Measurements from ENCODE around the gene PPP1R13B.
"Not testable (repeated sequence)": the region's sequence is repeated elsewhere in the genome, so short reads cannot be mapped to it uniquely, and the experiment has no call there.

The PPP1R13B gene

GRCh38 chr14:103830511-103831270, 16.7 kb downstream of the PPP1R13B start:
- no peak for DNase-seq

GRCh38 chr14:103828315-103828967, 18.9 kb downstream of the PPP1R13B start:
- no peak for DNase-seq

GRCh38 chr14:103825101-103825500, 22.3 kb downstream of the PPP1R13B start:
- DNase-seq, result no peak

GRCh38 chr14:103820908-103821307, 26.5 kb downstream of the PPP1R13B start:
- DNase-seq, result no peak

GRCh38 chr14:103820382-103820781, 27.0 kb downstream of the PPP1R13B start:
- DNase-seq, result no peak

- peak in 1 of 2 experiments; percentile 48 for DNase-seq
Measured at GRCh38 chr14:103819503-103820307, 27.7 kb downstream of the PPP1R13B start.

GRCh38 chr14:103818870-103819269, 28.5 kb downstream of the PPP1R13B start:
- DNase-seq, result no peak

- no peak for DNase-seq
Measured at GRCh38 chr14:103818422-103818821, 29.0 kb downstream of the PPP1R13B start.

GRCh38 chr14:103817595-103817994, 29.8 kb downstream of the PPP1R13B start:
- no peak for DNase-seq

- no peak for DNase-seq
Measured at GRCh38 chr14:103816991-103817390, 30.4 kb downstream of the PPP1R13B start.

- DNase-seq, result no peak
Measured at GRCh38 chr14:103815253-103815652, 32.1 kb downstream of the PPP1R13B start.

- no peak for DNase-seq
Measured at GRCh38 chr14:103811189-103811588, 36.2 kb downstream of the PPP1R13B start.

GRCh38 chr14:103808403-103809001, 38.9 kb downstream of the PPP1R13B start:
- peak; percentile 36 to 56 for DNase-seq

- no peak for DNase-seq
Measured at GRCh38 chr14:103806805-103807204, 40.6 kb downstream of the PPP1R13B start.

GRCh38 chr14:103805708-103806107, 41.7 kb downstream of the PPP1R13B start:
- DNase-seq, result no peak

- no peak for DNase-seq
Measured at GRCh38 chr14:103803661-103804060, 43.7 kb downstream of the PPP1R13B start.

- DNase-seq, result no peak
Measured at GRCh38 chr14:103802356-103802755, 45.0 kb downstream of the PPP1R13B start.

- DNase-seq, result no peak
Measured at GRCh38 chr14:103801459-103801858, 45.9 kb downstream of the PPP1R13B start.

GRCh38 chr14:103793192-103793591, 54.2 kb downstream of the PPP1R13B start:
- not testable (repeated sequence) for DNase-seq

- no peak for DNase-seq
Measured at GRCh38 chr14:103788086-103788485, 59.3 kb downstream of the PPP1R13B start.

- no peak for DNase-seq
Measured at GRCh38 chr14:103782376-103782775, 65.0 kb downstream of the PPP1R13B start.

- not testable (repeated sequence) for DNase-seq
Measured at GRCh38 chr14:103776319-103776718, 71.1 kb downstream of the PPP1R13B start.

- DNase-seq, result no peak
Measured at GRCh38 chr14:103775506-103775905, 71.9 kb downstream of the PPP1R13B start.

Data from NCI-H1930 (cell line).